Endothelial cell of umbilical vein (primary cell): ENCODE results near the gene PAQR8. TPM values are rescaled to one million over a fixed set of nuclear protein-coding genes. Genes with fewer than 3 reads are reported as not detected.

Experiments
- BruUV-seq: library from RNA; stranded (reverse); fragments of 400-500 nt; replicated peaks from 2 replicates; lab custom pipeline; 2021; lab: Mats Ljungman, UMichigan
- CTCF ChIA-PET: fragments of 300-600, 350-600 bp; sonication (Branson Sonifier 250); formaldehyde crosslinking; loops from one replicate; lab custom pipeline; 2021; ENCODE audit warnings: antibody characterized with exemption, inconsistent platforms; lab: Charles Lee
- POLR2A ChIA-PET: fragments of 300-600, 350-600 bp; sonication (Branson Sonifier 250); formaldehyde crosslinking; loops from one replicate; lab custom pipeline; 2021; ENCODE audit warnings: antibody characterized with exemption, inconsistent platforms; lab: Charles Lee
- DNase-seq: peaks from one replicate; pipeline ENCODE4 v3.0.0-alpha.2; 2011; ENCODE audit warnings: low read depth, low spot score
- FAIRE-seq: peaks from 2 replicates; lab custom pipeline; 2011; peaks lifted over from hg19 to GRCh38; lab: Jason Lieb, UNC
- H2AFZ ChIP-seq: 2 replicates; pipeline ENCODE4 v1.6.0; 2012; ENCODE audit warnings: low read depth, low read length, control low read depth, inconsistent platforms
- H3K27ac ChIP-seq: 2 replicates; pipeline ENCODE4 v1.5.1; 2011; ENCODE audit warnings: low read depth, mild to moderate bottlenecking, control low read depth, low read length, moderate library complexity; ENCODE audit not compliant: insufficient read depth
- H3K27me3 ChIP-seq, 2 experiments: 2 replicates each; pipeline versions ENCODE4 v1.6.0 to v1.6.1; 2011; ENCODE audit warnings: low read length in 2 of 2, mixed read lengths in 1 of 2; ENCODE audit not compliant: control insufficient read depth in 2 of 2, insufficient read depth in 2 of 2
- H3K36me3 ChIP-seq, 2 experiments: 2 replicates in 1 of 2; 3 replicates in 1 of 2; pipeline ENCODE4 v1.5.1; 2011; ENCODE audit warnings: low read length in 2 of 2, mild to moderate bottlenecking in 1 of 2, moderate library complexity in 1 of 2; ENCODE audit not compliant: control insufficient read depth in 2 of 2, insufficient read depth in 2 of 2; ENCODE audit errors: extremely low read depth in 1 of 2
- H3K4me1 ChIP-seq: 3 replicates; pipeline ENCODE4 v1.5.1; 2011; ENCODE audit warnings: mild to moderate bottlenecking, low read length; ENCODE audit not compliant: control insufficient read depth, insufficient read depth; ENCODE audit errors: extremely low read depth
- H3K4me2 ChIP-seq: 2 replicates; pipeline ENCODE4 v1.6.1; 2011; ENCODE audit warnings: low read length, control low read depth, mixed read lengths; ENCODE audit not compliant: insufficient read depth
- H3K4me3 ChIP-seq, 3 experiments: fragments of 200-600 bp in 1 of 3; sonication (generic), shearing (Covaris generic) in 1 of 3; replicated peaks in 1 of 3; 2 replicates each; pipeline ENCODE4 v1.5.1; 2011 to 2016; ENCODE audit warnings: control low read depth in 3 of 3, low read length in 3 of 3, mild to moderate bottlenecking in 2 of 3, inconsistent platforms in 1 of 3, low read depth in 1 of 3, moderate library complexity in 1 of 3; ENCODE audit not compliant: insufficient read depth in 1 of 3
- H3K79me2 ChIP-seq: 2 replicates; pipeline ENCODE4 v1.6.0; 2012; ENCODE audit warnings: low read length, inconsistent platforms; ENCODE audit not compliant: control insufficient read depth, insufficient read depth
- H3K9ac ChIP-seq: replicated peaks from 2 replicates; pipeline ENCODE3; 2011; ENCODE audit warnings: low read length, control low read depth; ENCODE audit not compliant: insufficient read depth; ENCODE audit errors: extremely low read depth
- H3K9me1 ChIP-seq: replicated peaks from 3 replicates; pipeline ENCODE4 v1.6.0; 2011; ENCODE audit warnings: mild to moderate bottlenecking, low read length; ENCODE audit not compliant: control insufficient read depth, insufficient read depth; ENCODE audit errors: extremely low read depth
- H3K9me3 ChIP-seq: replicated peaks from 2 replicates; pipeline ENCODE4 v1.5.1; 2012; ENCODE audit warnings: low read length, inconsistent platforms; ENCODE audit not compliant: control insufficient read depth, insufficient read depth
- H4K20me1 ChIP-seq: replicated peaks from 2 replicates; pipeline ENCODE3; 2011; ENCODE audit warnings: mild to moderate bottlenecking, low read length; ENCODE audit not compliant: control insufficient read depth, insufficient read depth; ENCODE audit errors: extremely low read depth
- CTCF ChIP-seq, 2 donors: IDR thresholded peaks; 1 replicate in 1 of 2; 2 replicates in 1 of 2; pipeline ENCODE4 v1.5.1; 2011; ENCODE audit warnings: low read length in 2 of 2, mild to moderate bottlenecking in 2 of 2, moderate library complexity in 2 of 2, control low read depth in 1 of 2, inconsistent platforms in 1 of 2, low read depth in 1 of 2; ENCODE audit not compliant: insufficient read depth in 1 of 2; ENCODE audit errors: extremely low read depth in 1 of 2
- EZH2 ChIP-seq: IDR thresholded peaks from 2 replicates; pipeline ENCODE4 v1.6.1; 2012; ENCODE audit warnings: borderline replicate concordance, low read depth, mild to moderate bottlenecking, moderate library complexity, low read length, inconsistent platforms; ENCODE audit not compliant: severe bottlenecking
- FOS ChIP-seq: IDR thresholded peaks from 2 replicates; pipeline ENCODE4 v1.6.1; 2011; ENCODE audit warnings: mild to moderate bottlenecking, low read length, moderate library complexity, borderline replicate concordance; ENCODE audit not compliant: insufficient read depth
- GATA2 ChIP-seq: IDR thresholded peaks from 2 replicates; pipeline ENCODE4 v1.7.0; 2011; ENCODE audit warnings: low read depth, mild to moderate bottlenecking, moderate library complexity, mixed read lengths, low read length; ENCODE audit not compliant: insufficient read length, insufficient read depth
- JUN ChIP-seq: IDR thresholded peaks from 2 replicates; pipeline ENCODE4 v1.6.1; 2011; ENCODE audit warnings: borderline replicate concordance, low read depth; ENCODE audit not compliant: insufficient read length, insufficient read depth
- MAX ChIP-seq: IDR thresholded peaks from 2 replicates; pipeline ENCODE4 v1.6.1; 2011; ENCODE audit not compliant: insufficient read depth, insufficient read length
- MYC ChIP-seq: IDR thresholded peaks from one replicate; pipeline ENCODE4 v1.6.1; 2011; ENCODE audit warnings: mild to moderate bottlenecking, low read depth, low read length
- POLR2A ChIP-seq: IDR thresholded peaks from 2 replicates; pipeline ENCODE4 v1.6.1; 2012; ENCODE audit warnings: low read depth, mild to moderate bottlenecking, control low read depth, low read length
- POLR2AphosphoS5 ChIP-seq: IDR thresholded peaks from 2 replicates; pipeline ENCODE4 v1.6.1; 2012; ENCODE audit warnings: low read depth, mild to moderate bottlenecking, control low read depth, low read length, moderate library complexity; ENCODE audit not compliant: insufficient read depth
- dilution Hi-C: fragments of 300-500 bp; cut with MboI; formaldehyde crosslinking; loops from one replicate; pipeline ENCODE4 v1.15.0; 2019; ENCODE audit warnings: low sequenced_read_pairs; ENCODE audit not compliant: extremely low pct_ligation_motif_present
- intact Hi-C: fragments of 100-400 bp; cut with micrococcal nuclease; formaldehyde crosslinking; loops from one replicate; pipeline ENCODE4 v1.10.0; 2022
- polyA plus RNA-seq, 4 experiments: library from polyadenylated mRNA; depleted of rRNA in 3 of 4; stranded (reverse) in 3 of 4; unstranded in 1 of 4; fragments of >200 nt; gene quantifications; 2 replicates each; pipeline versions ENCODE4 v1.2.1 to v1.2.3, GENCODE V29; 2011 to 2012; ENCODE audit warnings: missing spikeins in 1 of 4
- total RNA-seq: library from RNA; stranded (reverse); gene quantifications from 2 replicates; pipeline ENCODE4 v1.2.3, GENCODE V29; 2021

The PAQR8 gene
- total and polyA plus RNA-seq, 2 donors (not counting 3 experiments of a cell fraction or from before 2014, with no cell fraction given), result 4.3 to 6.0 TPM

GRCh38 chr6:52403627-52404026, 41.7 kb downstream of the PAQR8 start:
- Histone ChIP-seq H2AFZ (no peak overlapping the region), H3K27ac (no peak overlapping the region), H3K4me1 (no peaks in the 10 kb centered on the region), H3K27me3 (no peaks in the 10 kb centered on the region), H3K9me3 (no peaks in the 10 kb centered on the region), H3K4me3 (no peak overlapping the region), H3K9ac (no peak overlapping the region), H3K4me2 (no peak overlapping the region), H3K36me3 (peaks cover 0 to 4% of the 10 kb centered on the region in 2 experiments), H4K20me1 (no peaks in the 10 kb centered on the region), H3K79me2 (no peaks in the 10 kb centered on the region), H3K9me1 (no peaks in the 10 kb centered on the region)
- CTCF ChIA-PET, result interaction anchor here (2.8 kb wide), 1 partner anchor 260 kb away, joined by 13 read pairs; no protein-coding TSS in a partner anchor
- no peak for TF ChIP-seq MAX
- TF ChIP-seq MYC, result no peak
- no peak for TF ChIP-seq POLR2AphosphoS5
- no peak for TF ChIP-seq GATA2
- TF ChIP-seq JUN, result no peak
- no peak for TF ChIP-seq FOS
- TF ChIP-seq POLR2A, result no peak
- TF ChIP-seq CTCF (IDR thresholded peaks at IDR 0.05; ENCODE audit: extremely low read depth in 1 of 2, insufficient read depth in 1 of 2, low read depth in 1 of 2, low read length in 2 of 2), result no peak
- no peak for TF ChIP-seq EZH2
- intact Hi-C loops (no loop called here), dilution Hi-C loops (loop anchor here (25.0 kb wide), 1 partner anchor 134 kb away; no protein-coding TSS in a partner anchor)
- POLR2A ChIA-PET, result no interaction called here
- FAIRE-seq (no peak), DNase-seq (no peak)
- no TSS peak for BruUV-seq
